ENCODE results near the gene ARID3B. TPM values are rescaled to one million over a fixed set of nuclear protein-coding genes. Genes with fewer than 3 reads are reported as not detected.

ARID3B gene
- total RNA-seq, 1 experiment from 2014 or later = 101 TPM

DNA sequence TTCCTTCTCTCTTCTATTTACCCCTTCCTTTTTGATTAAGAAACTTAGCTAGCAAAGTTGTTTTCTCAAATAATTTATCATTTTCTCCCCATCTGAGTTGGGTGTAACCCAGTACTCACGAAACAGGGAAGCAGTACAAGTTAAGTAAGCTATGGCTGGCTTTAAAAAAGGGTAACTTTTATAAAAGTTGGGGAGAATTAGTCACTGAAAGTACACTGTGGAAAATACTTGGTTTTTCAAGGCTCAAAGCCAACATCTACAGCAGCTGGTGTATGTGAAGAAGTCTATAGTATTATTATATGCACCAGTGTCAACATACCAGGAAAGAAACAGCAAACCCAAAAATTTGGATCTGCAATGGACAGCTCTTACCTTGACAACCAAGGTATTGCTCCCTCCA lies 100.1 kb downstream of the ARID3B start:
- Histone ChIP-seq H4K20me1 (ENCODE audit: control insufficient read depth, insufficient read depth, insufficient read length) (no peaks in the 10 kb centered on the region), H3K79me2 (ENCODE audit: insufficient read depth, low read length) (no peaks in the 10 kb centered on the region; the same call in 1 of the 2 replicates), H3K9me3 (ENCODE audit: control insufficient read depth, low read depth, low read length) (no peaks in the 10 kb centered on the region), H2BK20ac (ENCODE audit: low read depth, low read length, poor library complexity, severe bottlenecking) (no peak overlapping the region), H4K5ac (ENCODE audit: insufficient read length, low read depth, low read length) (no peak overlapping the region), H3K4me2 (ENCODE audit: insufficient read depth, insufficient read length, low read length) (no peak overlapping the region), H3K23me2 (ENCODE audit: insufficient read length, low read depth, low read length, poor library complexity, severe bottlenecking) (no peaks in the 10 kb centered on the region), H3K56ac (ENCODE audit: insufficient read length, low read depth, low read length) (no peak overlapping the region), H2BK15ac (ENCODE audit: low read depth, low read length) (no peak overlapping the region), H2BK5ac (ENCODE audit: insufficient read length, low read length) (no peak overlapping the region), H3K18ac (ENCODE audit: insufficient read length, low read depth, low read length) (no peak overlapping the region), H3K9ac (ENCODE audit: extremely low read depth, insufficient read length, low read length) (no peak overlapping the region), H2BK12ac (ENCODE audit: insufficient read length, low read depth, low read length) (no peak overlapping the region), H2AK5ac (ENCODE audit: insufficient read length, low read length) (no peak overlapping the region), H4K8ac (replicated peaks; ENCODE audit: insufficient read length, low read depth, low read length) (no peak overlapping the region), H3K4me1 (ENCODE audit: insufficient read depth, low read length) (peaks cover 9% of the 10 kb centered on the region), H3K4ac (ENCODE audit: low read depth, low read length) (no peak overlapping the region), H3T11ph (ENCODE audit: low read length) (no peak overlapping the region), H4K91ac (ENCODE audit: insufficient read length, low read depth, low read length) (no peak overlapping the region), H2BK120ac (ENCODE audit: low read depth, low read length, poor library complexity, severe bottlenecking) (no peak overlapping the region), H2AFZ (ENCODE audit: low read length) (no peak overlapping the region), H3K27ac (ENCODE audit: insufficient read length, low read depth, low read length) (no peak overlapping the region), H3K14ac (ENCODE audit: insufficient read depth, low read length) (no peak overlapping the region), H3K23ac (ENCODE audit: insufficient read length, low read depth, low read length) (no peak overlapping the region), H3K27me3 (ENCODE audit: insufficient read depth, low read length) (no peaks in the 10 kb centered on the region), H3K79me1 (ENCODE audit: insufficient read depth, low read depth, low read length, poor library complexity, severe bottlenecking) (no peaks in the 10 kb centered on the region)
- H3K36me3 Mint-ChIP-seq (ENCODE audit: insufficient read depth in 1 of 3, low read depth in 3 of 3) = peaks cover 5 to 28% (median 19%) of the 10 kb centered on the region in 3 experiments; a peak in 6 of 7 replicates
- no CpG with 5 or more reads among the region's 1 CpG for WGBS (ENCODE audit: extremely low coverage, insufficient read length, low lambda C conversion rate)
- peaks cover 23 to 27% of the 10 kb centered on the region in 2 experiments for H3K4me1 Mint-ChIP-seq
- DNase-seq = no peak
- no peak overlapping the region for H3K27ac Mint-ChIP-seq
- TF ChIP-seq, protein P1, sequence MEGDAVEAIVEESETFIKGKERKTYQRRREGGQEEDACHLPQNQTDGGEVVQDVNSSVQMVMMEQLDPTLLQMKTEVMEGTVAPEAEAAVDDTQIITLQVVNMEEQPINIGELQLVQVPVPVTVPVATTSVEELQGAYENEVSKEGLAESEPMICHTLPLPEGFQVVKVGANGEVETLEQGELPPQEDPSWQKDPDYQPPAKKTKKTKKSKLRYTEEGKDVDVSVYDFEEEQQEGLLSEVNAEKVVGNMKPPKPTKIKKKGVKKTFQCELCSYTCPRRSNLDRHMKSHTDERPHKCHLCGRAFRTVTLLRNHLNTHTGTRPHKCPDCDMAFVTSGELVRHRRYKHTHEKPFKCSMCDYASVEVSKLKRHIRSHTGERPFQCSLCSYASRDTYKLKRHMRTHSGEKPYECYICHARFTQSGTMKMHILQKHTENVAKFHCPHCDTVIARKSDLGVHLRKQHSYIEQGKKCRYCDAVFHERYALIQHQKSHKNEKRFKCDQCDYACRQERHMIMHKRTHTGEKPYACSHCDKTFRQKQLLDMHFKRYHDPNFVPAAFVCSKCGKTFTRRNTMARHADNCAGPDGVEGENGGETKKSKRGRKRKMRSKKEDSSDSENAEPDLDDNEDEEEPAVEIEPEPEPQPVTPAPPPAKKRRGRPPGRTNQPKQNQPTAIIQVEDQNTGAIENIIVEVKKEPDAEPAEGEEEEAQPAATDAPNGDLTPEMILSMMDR (conservative IDR thresholded peaks at IDR 0.05) = no peak
- no peaks in the 10 kb centered on the region for H3K27me3 Mint-ChIP-seq (ENCODE audit: low read depth)
- no peak overlapping the region for H3K4me3 Mint-ChIP-seq
- no peaks in the 10 kb centered on the region for H3K9me3 Mint-ChIP-seq
